MV-4-11 (cell line): ENCODE data around the gene CGB3.

Source experiments
- DNase-seq: peaks from one replicate; lab custom pipeline; 2025; lab: John Stamatoyannopoulos, UW

The CGB3 gene

GRCh38 chr19:48988286-48988685 is 35.8 kb downstream of the CGB3 start:
- DNase-seq, result no peak

- DNase-seq, result no peak
Measured at GRCh38 chr19:48987323-48987722, 36.8 kb downstream of the CGB3 start.

GRCh38 chr19:48986211-48986610 is 37.9 kb downstream of the CGB3 start:
- DNase-seq, result peak; percentile 33

GRCh38 chr19:48985711-48986110 is 38.4 kb downstream of the CGB3 start:
- no peak for DNase-seq

GRCh38 chr19:48982280-48982679 is 41.9 kb downstream of the CGB3 start:
- DNase-seq, result no peak

GRCh38 chr19:48977061-48977460 is 47.1 kb downstream of the CGB3 start:
- DNase-seq, result no peak

GRCh38 chr19:48975947-48976847 is 47.9 kb downstream of the CGB3 start:
- peak; percentile 44 for DNase-seq
